Immature natural killer cell (primary cell): ENCODE data around the gene ERAL1. TPM values are rescaled to one million over a fixed set of nuclear protein-coding genes. Genes with fewer than 3 reads are reported as not detected.
"Not testable (repeated sequence)": the region's sequence is repeated elsewhere in the genome, so short reads cannot be mapped to it uniquely, and the experiment has no call there.

ENCODE experiments used
- DNase-seq, 3 donors: peaks; one replicate each; pipeline ENCODE4 v3.0.0; 2022; ENCODE audit warnings: mixed read lengths in 1 of 3
- H3K27ac Mint-ChIP-seq, 6 donors: one replicate each; pipeline ENCODE4 v1.8.0; 2020; ENCODE audit warnings: mixed read lengths in 6 of 6, mild to moderate bottlenecking in 5 of 6, inconsistent platforms in 4 of 6, moderate library complexity in 3 of 6
- H3K27me3 Mint-ChIP-seq, 3 donors: one replicate each; pipeline ENCODE4 v1.8.0; 2020 to 2021; ENCODE audit warnings: low read depth in 3 of 3, mild to moderate bottlenecking in 3 of 3, mixed read lengths in 3 of 3, moderate library complexity in 3 of 3, inconsistent platforms in 1 of 3
- H3K36me3 Mint-ChIP-seq, 3 donors: one replicate each; pipeline ENCODE4 v1.8.0; 2020; ENCODE audit warnings: mixed read lengths in 3 of 3, inconsistent platforms in 2 of 3, mild to moderate bottlenecking in 2 of 3
- H3K4me1 Mint-ChIP-seq, 2 donors: one replicate each; pipeline ENCODE4 v1.8.0; 2020; ENCODE audit warnings: inconsistent platforms in 2 of 2, mild to moderate bottlenecking in 2 of 2, mixed read lengths in 2 of 2, moderate library complexity in 1 of 2
- H3K4me3 Mint-ChIP-seq, 5 donors: one replicate each; pipeline ENCODE4 v1.8.0; 2020; ENCODE audit warnings: mild to moderate bottlenecking in 5 of 5, mixed read lengths in 5 of 5, inconsistent platforms in 3 of 5, moderate library complexity in 3 of 5
- H3K9me3 Mint-ChIP-seq, 6 donors: one replicate each; pipeline ENCODE4 v1.8.0; 2020; ENCODE audit warnings: mild to moderate bottlenecking in 6 of 6, mixed read lengths in 6 of 6, inconsistent platforms in 4 of 6, moderate library complexity in 3 of 6
- polyA plus RNA-seq, 3 donors: library from polyadenylated mRNA; unstranded; fragments of 300-500 nt; fragmentation: Illumina TruSeq; gene quantifications; one replicate each; pipeline ENCODE4 v1.2.3, GENCODE V29; 2021

The ERAL1 gene
- polyA plus RNA-seq, 3 donors from 2014 or later: 32.6 to 48.9 (median 43.5) TPM

DNA sequence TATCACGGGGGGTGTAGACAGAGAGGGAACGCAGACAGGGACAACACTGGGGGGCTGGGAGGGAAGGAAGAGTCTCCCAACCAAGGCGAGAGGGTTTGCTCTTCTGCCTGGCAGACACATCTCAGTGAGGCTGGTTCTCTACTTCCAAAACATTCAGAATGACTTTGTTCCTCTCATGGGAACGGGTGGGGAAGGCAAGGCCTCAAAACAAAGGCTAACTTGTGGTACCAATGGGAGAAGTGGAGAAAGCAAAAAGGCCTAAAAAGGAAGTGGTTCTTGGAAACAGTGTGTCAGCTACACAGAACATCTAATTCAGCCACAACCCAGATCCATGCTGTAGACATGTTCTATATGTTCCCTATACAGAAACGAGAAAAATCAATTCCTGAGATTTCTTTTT, 35.2 kb downstream of the ERAL1 start:
- H3K4me3 Mint-ChIP-seq: no peak overlapping the region
- peaks cover 2 to 8% (median 4%) of the 10 kb centered on the region in 3 donors for H3K36me3 Mint-ChIP-seq
- H3K27ac Mint-ChIP-seq: peak overlapping the region in 4 of 6 donors; percentile 22 to 59 (median 50)
- peaks cover 34 to 39% of the 10 kb centered on the region in 2 donors for H3K4me1 Mint-ChIP-seq
- H3K27me3 Mint-ChIP-seq: peaks cover 0 to 2% (median 0%) of the 10 kb centered on the region in 3 donors
- no peak for DNase-seq
- no peaks in the 10 kb centered on the region for H3K9me3 Mint-ChIP-seq

DNA sequence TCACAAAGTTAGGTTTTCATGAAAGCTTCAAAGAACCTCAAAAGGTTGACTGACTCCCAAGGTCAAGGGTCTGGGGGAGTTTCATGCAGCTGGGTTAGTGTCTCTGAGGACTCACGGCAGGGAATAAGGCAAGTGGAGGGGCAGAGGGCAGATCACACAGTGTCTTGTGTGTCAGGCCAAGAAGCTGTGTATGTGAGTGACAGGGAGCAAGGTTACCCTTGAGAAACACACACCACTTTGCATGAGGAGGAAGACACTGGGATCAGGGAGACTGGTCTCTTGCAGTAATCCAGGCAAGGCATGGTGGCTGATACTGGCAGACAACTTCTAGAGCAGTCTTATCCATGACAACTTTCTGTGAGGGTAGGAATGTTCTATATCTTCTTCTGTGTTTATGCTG, 36.4 kb downstream of the ERAL1 start:
- H3K36me3 Mint-ChIP-seq: peaks cover 0 to 5% (median 4%) of the 10 kb centered on the region in 3 donors
- peak overlapping the region; percentile 55 to 89 (median 73) for H3K27ac Mint-ChIP-seq
- peak overlapping the region in 1 of 5 donors; percentile 25 for H3K4me3 Mint-ChIP-seq
- H3K4me1 Mint-ChIP-seq: peaks cover 46 to 47% of the 10 kb centered on the region in 2 donors
- H3K9me3 Mint-ChIP-seq: no peaks in the 10 kb centered on the region
- peaks cover 0 to 2% (median 0%) of the 10 kb centered on the region in 3 donors for H3K27me3 Mint-ChIP-seq
- DNase-seq: no peak

DNA sequence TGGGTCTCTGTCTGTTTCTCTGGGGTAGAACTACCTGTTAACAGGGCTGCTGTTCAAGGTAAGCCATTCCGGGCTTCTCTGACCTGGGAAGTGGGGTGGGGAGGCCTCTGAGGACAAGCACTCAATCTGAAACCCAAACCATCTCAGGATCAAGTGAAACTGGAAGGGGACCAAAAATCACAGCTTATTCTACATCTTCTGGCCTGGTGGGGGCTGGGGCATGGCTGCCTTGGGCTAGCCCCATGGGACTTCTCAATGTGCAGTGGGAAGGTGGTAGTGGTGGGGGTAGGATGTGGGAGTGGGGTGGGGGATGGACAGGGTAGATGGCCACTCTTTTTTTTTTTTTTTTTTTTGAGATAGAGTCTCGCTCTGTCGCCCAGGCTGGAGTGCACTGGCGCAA, 37.2 kb downstream of the ERAL1 start:
- Mint-ChIP-seq H3K36me3 (peaks cover 0 to 5% (median 4%) of the 10 kb centered on the region in 3 donors), H3K27me3 (peaks cover 0 to 6% (median 0%) of the 10 kb centered on the region in 3 donors), H3K9me3 (no peaks in the 10 kb centered on the region), H3K27ac (peak overlapping the region in 5 of 6 donors; percentile 55 to 85 (median 61)), H3K4me3 (no peak overlapping the region), H3K4me1 (peaks cover 54 to 55% of the 10 kb centered on the region in 2 donors)
- no peak for DNase-seq

DNA sequence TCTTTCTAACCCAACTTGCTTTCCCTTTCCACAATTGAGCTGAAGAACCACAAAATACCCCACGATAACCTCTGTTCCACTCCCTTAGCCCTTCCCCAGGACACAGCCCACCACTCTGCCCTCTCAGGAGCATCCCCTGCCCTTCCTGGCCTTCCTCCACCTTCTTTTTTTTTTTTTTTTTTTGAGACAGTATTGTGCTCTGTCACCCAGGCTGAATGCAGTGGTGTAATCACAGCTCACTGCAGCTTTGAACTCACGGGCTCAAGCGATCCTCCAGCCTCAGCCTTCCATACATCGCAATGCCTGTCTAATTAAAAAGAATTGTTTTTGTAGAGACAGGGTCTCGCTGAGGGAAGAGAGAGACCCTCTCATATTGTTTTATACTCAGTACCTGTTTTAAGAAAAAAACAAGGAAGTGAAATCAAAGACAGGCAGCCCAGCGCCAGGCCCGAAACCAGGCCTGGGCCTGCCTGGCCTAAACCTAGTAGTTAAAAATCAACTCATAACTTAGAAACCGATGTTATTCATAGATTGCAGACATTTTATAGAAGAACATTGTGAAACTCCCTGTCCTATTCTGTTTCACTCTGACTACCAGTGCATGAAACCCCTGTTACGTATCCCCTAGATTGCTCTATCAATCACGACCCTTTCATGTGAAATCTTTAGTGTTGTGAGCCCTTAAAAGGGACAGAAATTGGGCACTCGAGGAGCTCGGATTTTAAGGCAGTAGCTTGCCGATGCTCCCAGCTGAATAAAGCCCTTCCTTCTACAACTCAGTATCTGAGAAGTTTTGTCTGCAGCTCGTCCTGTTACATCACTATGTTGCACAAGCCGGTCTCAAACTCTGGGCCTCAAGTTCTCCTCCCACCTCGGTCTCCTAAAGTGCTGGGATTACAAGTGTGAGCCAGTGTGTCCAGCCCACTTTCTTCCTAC, 38.7 kb downstream of the ERAL1 start:
- peak overlapping the region; percentile 25 to 65 (median 55) for H3K4me3 Mint-ChIP-seq
- peaks cover 0 to 11% (median 0%) of the 10 kb centered on the region in 3 donors for H3K27me3 Mint-ChIP-seq
- not testable (repeated sequence) for H3K9me3 Mint-ChIP-seq, DNase-seq, H3K36me3 Mint-ChIP-seq
- H3K4me1 Mint-ChIP-seq: peaks cover 62 to 63% of the 10 kb centered on the region in 2 donors
- H3K27ac Mint-ChIP-seq: peak overlapping the region; percentile 84 to 92 (median 88)

DNA sequence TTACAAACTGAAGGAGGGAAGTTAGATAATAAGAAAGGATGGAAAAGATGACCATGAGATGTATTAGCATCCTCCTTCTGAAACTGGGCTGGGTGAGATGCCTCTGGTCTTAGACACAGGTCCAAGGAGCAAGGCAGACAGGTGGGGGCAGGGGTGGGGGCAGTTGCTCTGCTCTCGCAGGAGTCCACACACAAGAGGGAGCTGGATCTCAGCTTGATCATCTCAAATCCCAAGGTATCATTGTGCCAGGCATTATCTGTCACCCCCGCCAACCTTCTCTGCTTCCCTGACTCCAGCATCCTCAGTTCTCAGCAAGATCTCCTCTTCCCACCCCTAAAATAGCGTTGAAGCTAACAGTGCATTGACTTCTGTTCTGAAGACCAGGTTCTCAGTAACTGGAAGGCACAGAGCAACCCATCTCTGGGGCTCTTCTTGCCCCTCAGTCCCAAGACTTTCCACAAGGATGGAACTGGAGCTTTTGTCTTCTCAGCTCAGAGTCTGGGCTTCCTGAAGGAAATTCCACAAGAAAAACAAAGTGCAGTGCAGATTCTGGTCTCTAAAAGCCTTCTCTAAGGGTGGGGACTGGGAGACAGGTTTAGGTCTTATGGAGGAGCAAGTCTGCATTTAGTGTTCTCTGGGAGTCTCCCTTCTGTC, 41.1 kb downstream of the ERAL1 start:
- peaks cover 66 to 72% of the 10 kb centered on the region in 2 donors for H3K4me1 Mint-ChIP-seq
- DNase-seq: no peak
- H3K9me3 Mint-ChIP-seq: no peaks in the 10 kb centered on the region
- peaks cover 0 to 11% (median 2%) of the 10 kb centered on the region in 3 donors for H3K27me3 Mint-ChIP-seq
- H3K4me3 Mint-ChIP-seq: peak overlapping the region; percentile 88 to 93 (median 92)
- peaks cover 0 to 8% (median 3%) of the 10 kb centered on the region in 3 donors for H3K36me3 Mint-ChIP-seq
- peak overlapping the region; percentile 88 to 96 (median 92) for H3K27ac Mint-ChIP-seq

DNA sequence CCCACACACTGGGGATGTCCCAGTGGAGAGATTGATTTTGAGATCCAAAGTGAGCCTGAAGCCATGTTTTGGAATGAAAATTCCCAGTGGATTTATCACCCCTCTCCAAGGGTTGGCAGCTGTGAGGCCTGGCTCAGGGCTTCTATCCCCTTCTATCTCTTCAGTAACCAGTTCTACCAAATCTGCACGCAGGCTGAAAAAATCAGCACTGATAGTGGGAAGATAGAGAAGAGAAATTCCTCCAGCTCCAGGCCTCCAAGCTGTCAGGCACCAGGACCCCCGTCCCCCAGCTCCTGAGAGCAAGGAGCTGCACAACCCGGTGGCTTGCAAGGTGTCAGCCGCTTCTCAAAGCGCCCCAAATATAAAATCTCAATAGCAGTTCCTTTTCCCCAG, 41.7 kb downstream of the ERAL1 start:
- DNase-seq: no peak
- peak overlapping the region; percentile 88 to 96 (median 92) for H3K27ac Mint-ChIP-seq
- H3K27me3 Mint-ChIP-seq: peaks cover 0 to 11% (median 2%) of the 10 kb centered on the region in 3 donors
- no peaks in the 10 kb centered on the region for H3K9me3 Mint-ChIP-seq
- peak overlapping the region; percentile 88 to 93 (median 92) for H3K4me3 Mint-ChIP-seq
- peaks cover 0 to 8% (median 0%) of the 10 kb centered on the region in 3 donors for H3K36me3 Mint-ChIP-seq
- H3K4me1 Mint-ChIP-seq: peaks cover 62 to 68% of the 10 kb centered on the region in 2 donors

DNA sequence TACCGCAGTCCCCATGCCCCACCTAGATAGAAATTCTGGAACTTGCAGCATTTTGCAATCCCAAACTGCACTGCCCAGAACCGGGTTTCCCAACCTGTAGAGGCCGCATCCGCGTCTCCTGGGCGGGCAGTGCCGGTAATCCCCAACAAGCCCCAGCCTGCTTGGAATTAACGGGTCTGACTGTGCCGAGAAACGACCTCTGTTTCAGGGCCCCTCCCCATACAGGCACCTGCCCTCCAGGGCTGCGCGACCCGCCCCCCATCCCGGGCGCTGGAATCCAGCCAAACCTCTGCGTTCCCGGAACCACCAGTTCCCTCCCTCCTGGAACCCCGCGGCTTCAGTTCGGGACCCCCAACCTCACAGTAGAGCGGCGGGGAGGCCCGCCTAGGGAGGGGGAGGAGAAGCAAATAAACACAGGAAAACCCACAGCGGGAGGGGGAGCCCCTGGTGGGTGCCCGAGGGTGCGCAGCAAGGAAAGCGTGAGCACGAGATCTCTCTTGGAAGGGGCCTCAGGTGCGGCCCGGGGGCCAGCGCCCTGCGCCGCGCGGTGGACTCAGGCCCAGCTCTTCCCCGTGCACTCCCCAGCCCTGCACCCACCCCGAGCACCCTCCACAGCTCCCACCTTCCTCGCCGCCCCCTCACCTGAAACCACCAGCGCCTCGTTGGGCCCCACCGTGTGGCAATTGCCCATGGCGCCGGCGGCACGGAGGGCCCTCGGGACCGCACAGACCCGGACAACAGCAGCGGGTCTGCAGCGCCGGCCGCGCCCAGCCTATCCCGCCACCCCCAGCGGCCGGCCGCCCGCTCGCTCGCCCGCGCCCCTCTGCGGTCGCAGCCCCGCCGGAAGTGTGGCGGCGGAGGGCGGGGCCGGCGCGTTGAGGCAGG, 42.3 kb downstream of the ERAL1 start, which contains the start of gene FLOT2:
Gene FLOT2 (minus strand): TSS at position 850 of the 885 bp plus-strand sequence. CDS start 159 bp downstream, at position 691.
- peak; percentile 63 to 68 (median 64) for DNase-seq
- H3K27ac Mint-ChIP-seq: peak within 1 kb of the TSS; percentile 91 to 98 (median 95)
- peaks cover under 1 to 14% (median 2%) of the 10 kb centered on the region in 3 donors for H3K27me3 Mint-ChIP-seq
- peaks cover 0 to 11% (median 0%) of the 10 kb centered on the region in 3 donors for H3K36me3 Mint-ChIP-seq
- H3K9me3 Mint-ChIP-seq: no peaks in the 10 kb centered on the region
- peak within 1 kb of the TSS; percentile 88 to 93 (median 92) for H3K4me3 Mint-ChIP-seq
- H3K4me1 Mint-ChIP-seq: peaks cover 64 to 70% of the 10 kb centered on the region in 2 donors

DNA sequence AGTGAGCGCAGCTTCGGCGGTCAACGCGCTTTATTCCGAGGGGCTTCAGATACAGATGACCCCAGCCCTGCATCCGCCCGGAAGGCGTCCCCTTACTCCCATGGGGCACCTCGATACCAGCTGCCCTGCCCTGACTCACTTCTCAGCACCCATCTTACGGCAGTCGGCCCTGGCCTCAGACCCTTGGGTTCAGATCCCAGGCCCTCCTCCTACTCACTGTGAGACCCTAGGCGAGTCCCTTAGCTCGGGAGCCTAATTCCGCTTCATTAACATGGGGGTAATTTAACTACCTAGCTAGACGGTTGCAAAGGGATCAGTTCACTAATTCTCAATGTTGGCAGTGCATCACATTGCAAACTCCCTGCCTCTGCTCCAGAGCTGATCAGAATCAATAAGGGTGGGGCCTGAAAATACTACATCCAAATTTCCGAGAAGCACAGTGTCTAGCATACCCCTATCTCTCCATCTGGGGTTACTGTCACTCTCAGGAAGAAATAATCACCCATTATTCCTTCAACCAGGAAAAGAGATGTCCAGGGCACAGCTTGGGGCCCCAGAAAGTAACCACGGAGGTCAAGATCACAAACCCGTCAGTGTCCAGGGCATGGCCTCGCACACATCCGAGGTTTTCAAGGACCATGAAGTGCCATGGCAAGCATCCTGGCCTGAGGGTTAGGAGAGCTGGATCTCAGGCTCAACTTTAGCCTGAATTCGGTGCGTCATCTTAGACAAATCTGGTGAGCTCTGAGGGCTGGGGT, 43.1 kb downstream of the ERAL1 start:
- DNase-seq: no peak
- H3K36me3 Mint-ChIP-seq: peaks cover 0 to 12% (median 0%) of the 10 kb centered on the region in 3 donors
- H3K27me3 Mint-ChIP-seq: peaks cover 1 to 15% (median 2%) of the 10 kb centered on the region in 3 donors
- peaks cover 60 to 68% of the 10 kb centered on the region in 2 donors for H3K4me1 Mint-ChIP-seq
- H3K27ac Mint-ChIP-seq: peak overlapping the region; percentile 91 to 98 (median 95)
- H3K9me3 Mint-ChIP-seq: no peaks in the 10 kb centered on the region
- peak overlapping the region; percentile 88 to 93 (median 92) for H3K4me3 Mint-ChIP-seq

DNA sequence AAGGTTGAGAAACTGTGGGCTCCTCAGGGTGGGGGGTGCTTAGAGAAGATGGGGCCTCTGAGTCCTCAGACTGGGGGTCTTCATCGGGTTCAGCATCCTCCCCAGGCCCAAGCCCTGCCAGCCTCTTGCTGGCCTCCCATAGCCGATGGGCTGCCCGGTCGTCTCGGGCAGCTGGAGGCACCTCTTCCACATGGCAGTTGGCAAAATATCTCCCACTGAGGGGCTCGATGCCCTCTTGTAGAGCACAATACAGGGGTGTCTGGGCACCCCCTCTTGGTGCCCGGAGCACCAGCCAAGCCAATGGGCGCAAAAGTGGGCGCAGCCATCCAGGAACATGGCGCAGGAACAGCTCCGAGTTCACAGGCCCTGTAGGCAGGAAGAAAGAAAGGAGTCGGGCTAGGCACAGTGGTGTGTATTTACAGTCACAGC, 43.7 kb downstream of the ERAL1 start:
- Mint-ChIP-seq H3K4me1 (peaks cover 58 to 68% of the 10 kb centered on the region in 2 donors), H3K27ac (peak overlapping the region; percentile 91 to 98 (median 95)), H3K27me3 (peaks cover 1 to 15% (median 4%) of the 10 kb centered on the region in 3 donors), H3K9me3 (no peaks in the 10 kb centered on the region), H3K4me3 (peak overlapping the region in 4 of 5 donors; percentile 29 to 93 (median 79)), H3K36me3 (peaks cover 0 to 9% (median 0%) of the 10 kb centered on the region in 3 donors)
- no peak for DNase-seq

DNA sequence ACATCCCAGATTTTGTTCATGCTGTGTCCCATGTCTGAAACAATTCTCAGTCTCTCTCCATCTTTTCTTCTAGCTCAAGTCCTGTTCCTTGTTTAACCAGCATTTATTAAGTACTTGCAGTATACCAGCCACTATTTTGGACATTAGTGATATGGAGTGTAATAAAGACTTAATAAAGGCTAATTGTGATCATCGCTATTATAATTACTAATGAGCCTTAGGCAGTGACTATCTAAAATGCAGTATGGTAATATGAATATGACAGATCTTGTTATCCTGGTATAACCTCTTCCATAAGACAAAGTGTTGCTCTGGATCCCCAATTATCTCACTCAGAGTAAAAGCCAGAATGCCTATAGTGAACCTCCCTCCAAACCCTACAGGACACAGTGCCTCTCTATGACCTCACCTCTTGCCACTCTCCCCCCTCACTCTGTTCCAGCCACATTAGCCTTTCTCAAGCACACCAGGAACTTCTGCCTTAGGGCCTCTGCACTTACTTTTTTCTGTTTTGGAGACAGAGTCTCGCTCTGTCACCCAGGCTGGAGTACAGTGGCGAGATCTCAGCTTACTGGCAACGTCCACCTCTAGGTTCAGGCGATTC, 44.5 kb downstream of the ERAL1 start:
- no peak for DNase-seq
- Mint-ChIP-seq H3K4me3 (peak overlapping the region; percentile 30 to 73 (median 61)), H3K4me1 (peaks cover 54 to 71% of the 10 kb centered on the region in 2 donors), H3K27ac (peak overlapping the region; percentile 53 to 93 (median 80)), H3K9me3 (no peaks in the 10 kb centered on the region), H3K36me3 (peaks cover 0 to 9% (median 0%) of the 10 kb centered on the region in 3 donors), H3K27me3 (peaks cover 1 to 17% (median 4%) of the 10 kb centered on the region in 3 donors)

DNA sequence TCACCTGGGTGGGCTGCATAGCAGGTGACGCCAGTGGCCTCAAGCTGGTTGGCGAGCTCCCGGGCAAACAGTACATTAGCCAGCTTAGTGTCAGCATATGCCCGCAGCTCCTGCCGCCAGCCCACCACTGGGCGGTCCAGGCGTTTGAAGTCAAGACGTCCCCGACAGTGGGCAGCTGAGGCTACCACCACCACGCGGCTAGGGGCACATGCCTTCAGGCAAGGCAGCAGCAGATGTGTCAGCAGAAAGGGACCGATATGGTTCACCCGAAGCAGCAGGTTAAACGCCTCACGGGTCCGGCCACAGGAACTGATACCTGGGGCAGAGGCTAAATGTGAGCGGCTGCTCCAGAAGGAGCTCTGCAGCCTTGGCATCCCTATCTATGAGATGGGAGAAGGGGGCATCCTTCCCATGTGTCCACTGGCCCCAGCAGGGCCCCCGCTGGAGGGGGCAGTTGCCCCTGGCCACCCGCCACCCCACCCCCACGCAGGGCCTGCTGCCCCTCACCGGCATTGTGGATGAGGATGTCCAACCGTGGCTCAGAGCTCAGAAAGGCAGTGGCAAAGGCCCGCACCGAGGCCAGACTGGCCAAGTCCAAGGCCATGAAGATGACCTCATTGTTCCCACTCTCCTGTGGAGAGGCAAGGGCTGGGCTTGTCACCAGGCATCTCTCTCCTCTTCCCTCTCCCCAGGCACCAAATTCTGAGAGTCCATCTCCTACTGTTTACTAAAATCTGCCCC, 46.3 kb downstream of the ERAL1 start:
- peaks cover 1 to 17% (median 6%) of the 10 kb centered on the region in 3 donors for H3K27me3 Mint-ChIP-seq
- no peaks in the 10 kb centered on the region for H3K9me3 Mint-ChIP-seq
- DNase-seq: no peak

More for the DNA sequence above, 46.3 kb downstream of the ERAL1 start:
- Mint-ChIP-seq H3K4me1 (peaks cover 46 to 59% of the 10 kb centered on the region in 2 donors), H3K27ac (peak overlapping the region in 5 of 6 donors; percentile 88 to 96 (median 92)), H3K4me3 (peak overlapping the region in 4 of 5 donors; percentile 81 to 90 (median 89)), H3K36me3 (peaks cover 0 to 9% (median 0%) of the 10 kb centered on the region in 3 donors)
